Coronary artery (tissue), 2 donors: ENCODE measurements around the gene SYNE4.

Experiments used
- DNase-seq: peaks from one replicate; pipeline ENCODE4 v3.0.0-alpha.2; 2017; ENCODE audit warnings: low spot score
- H3K27ac ChIP-seq, 2 donors: fragments of 200-600 bp; sonication (generic); one replicate each; pipeline ENCODE4 v1.5.1; 2016 to 2019
- H3K4me3 ChIP-seq: fragments of 200-600 bp; sonication (generic); 2 replicates; pipeline ENCODE4 v1.5.1; 2016; ENCODE audit warnings: mild to moderate bottlenecking, moderate library complexity
- CTCF ChIP-seq: fragments of 200-600 bp; sonication (generic); IDR thresholded peaks from one replicate; pipeline ENCODE4 v1.5.1; 2019; ENCODE audit warnings: antibody characterized with exemption

SYNE4 gene

GRCh38 chr19:35977446-35978222, 31.0 kb downstream of the SYNE4 start:
- DNase-seq = no peak
- TF ChIP-seq CTCF = no peak
- H3K4me3 ChIP-seq = no peak overlapping the region
- H3K27ac ChIP-seq = no peak overlapping the region

- H3K27ac ChIP-seq = no peak overlapping the region
- no peak overlapping the region for H3K4me3 ChIP-seq
- DNase-seq = no peak
- no peak for TF ChIP-seq CTCF
Observed at GRCh38 chr19:35975608-35976214, 32.9 kb downstream of the SYNE4 start.

- no peak overlapping the region for H3K4me3 ChIP-seq
- TF ChIP-seq CTCF = no peak
- no peak for DNase-seq
- H3K27ac ChIP-seq = no peak overlapping the region
Observed at GRCh38 chr19:35973487-35973886, 35.1 kb downstream of the SYNE4 start.

- Histone ChIP-seq H3K27ac (no peak overlapping the region), H3K4me3 (no peak overlapping the region)
- DNase-seq = no peak
- no peak for TF ChIP-seq CTCF
Observed at GRCh38 chr19:35966771-35967170, 41.8 kb downstream of the SYNE4 start.

GRCh38 chr19:35963514-35963913, 45.1 kb downstream of the SYNE4 start:
- Histone ChIP-seq H3K27ac (no peak overlapping the region), H3K4me3 (no peak overlapping the region)
- DNase-seq = no peak
- TF ChIP-seq CTCF = no peak

DNA sequence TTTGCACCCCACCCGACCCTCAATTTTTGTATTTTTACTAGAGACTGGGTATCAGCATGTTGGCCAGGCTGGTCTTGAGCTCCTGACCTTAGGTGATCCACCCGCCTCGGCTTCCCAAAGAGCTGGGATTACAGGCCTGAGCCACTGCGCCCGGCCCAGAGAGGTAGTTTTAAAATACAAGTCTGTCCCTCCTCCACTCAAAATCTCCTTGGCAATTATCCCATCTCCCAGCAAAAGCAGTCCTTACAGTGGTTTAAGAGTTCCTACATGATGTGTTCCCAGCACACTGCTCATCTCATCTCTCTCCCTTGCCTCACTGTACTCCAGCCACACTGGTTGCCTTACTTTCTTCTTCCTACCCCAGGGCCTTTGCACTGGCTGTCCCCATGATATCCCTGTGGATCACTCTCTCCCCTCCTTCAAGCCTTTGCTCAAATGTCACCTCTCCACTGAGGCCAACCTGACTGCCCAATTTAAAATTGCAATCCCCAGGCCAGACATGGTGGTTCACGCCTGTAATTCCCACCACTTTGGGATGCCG, 48.1 kb downstream of the SYNE4 start:
- no peak for TF ChIP-seq CTCF
- DNase-seq = no peak
- Histone ChIP-seq H3K27ac (no peak overlapping the region), H3K4me3 (no peak overlapping the region)

GRCh38 chr19:35959968-35960320, 48.7 kb downstream of the SYNE4 start:
- Histone ChIP-seq H3K4me3 (no peak overlapping the region), H3K27ac (no peak overlapping the region)
- no peak for TF ChIP-seq CTCF
- DNase-seq = no peak
